ENCODE results near the gene PIP4K2A. TPM values are rescaled to one million over a fixed set of nuclear protein-coding genes. Genes with fewer than 3 reads are reported as not detected.

Gene PIP4K2A
- total and polyA plus RNA-seq, 2 experiments from 2014 or later, result 39.9 to 40.1 TPM

- H3K4me2 ChIP-seq, result no peak overlapping the region
- TF ChIP-seq ZNF462 (CRISPR knock-in tag; IDR thresholded peaks at IDR 0.05), result no peak
- no peak for TF ChIP-seq NANOG (IDR thresholded peaks at IDR 0.05; ENCODE audit: borderline replicate concordance)
- TF ChIP-seq POLR2AphosphoS5 (IDR thresholded peaks at IDR 0.05; ENCODE audit: low read depth), result no peak
- TF ChIP-seq STAT1 (IDR thresholded peaks at IDR 0.05; ENCODE audit: unreplicated experiment), result no peak
- H3K36me3 ChIP-seq (ENCODE audit: insufficient read depth), result no peaks in the 10 kb centered on the region
- H3K27me3 Mint-ChIP-seq (ENCODE audit: insufficient read depth, low read depth, poor library complexity), result peaks cover 4% of the 10 kb centered on the region
- H4K20me1 ChIP-seq (replicated peaks; ENCODE audit: insufficient read depth), result no peaks in the 10 kb centered on the region
- peaks cover 100% of the 10 kb centered on the region for H3K79me2 ChIP-seq (replicated peaks; ENCODE audit: insufficient read depth)
- H3K9me3 Mint-ChIP-seq, result peaks cover 13% of the 10 kb centered on the region
- H3K4me3 Mint-ChIP-seq, result no peak overlapping the region
- H3K27ac Mint-ChIP-seq, result no peak overlapping the region
- peaks cover 45% of the 10 kb centered on the region for H3K4me1 ChIP-seq (ENCODE audit: insufficient read depth)
- H3K4me3 ChIP-seq, result no peak overlapping the region
- peaks cover 8% of the 10 kb centered on the region; the same call in 1 of the 2 replicates for H3K9me2 ChIP-seq (ENCODE audit: insufficient read depth)
- no peaks in the 10 kb centered on the region for H3K27me3 ChIP-seq (ENCODE audit: insufficient read depth)
- ATAC-seq, result peak; percentile 49
- H3K4me1 Mint-ChIP-seq, result peaks cover 39% of the 10 kb centered on the region
- H3K36me3 Mint-ChIP-seq (ENCODE audit: low read depth), result peaks cover 22% of the 10 kb centered on the region
- no peak overlapping the region for H2AFZ ChIP-seq
- H3F3A ChIP-seq (replicated peaks; ENCODE audit: low read depth), result 0 out of 2 replicates have a peak, but pooled peaks cover 1% of the 10 kb centered on the region
- no peak overlapping the region for H3K27ac ChIP-seq (ENCODE audit: low read depth)
- no peak for DNase-seq (ENCODE audit: low spot score)
Observed at GRCh38 chr10:22697800-22698199, 16.6 kb downstream of the PIP4K2A start.

GRCh38 chr10:22697101-22697500 lies 17.3 kb downstream of the PIP4K2A start:
- H3K27ac Mint-ChIP-seq, result peak overlapping the region; percentile 74; the same call in 1 of the 2 replicates
- H3K27ac ChIP-seq (ENCODE audit: low read depth), result no peak overlapping the region
- H3K9me3 Mint-ChIP-seq, result peaks cover 20% of the 10 kb centered on the region
- no peak for TF ChIP-seq ZNF462 (CRISPR knock-in tag; IDR thresholded peaks at IDR 0.05)
- no peak for TF ChIP-seq JUNB (IDR thresholded peaks at IDR 0.05; ENCODE audit: unreplicated experiment)
- no peak for TF ChIP-seq CREB1 (CRISPR knock-in tag; IDR thresholded peaks at IDR 0.05; ENCODE audit: low read depth)
- TF ChIP-seq STAT1 (IDR thresholded peaks at IDR 0.05; ENCODE audit: unreplicated experiment), result no peak

More at GRCh38 chr10:22697101-22697500, 17.3 kb downstream of the PIP4K2A start:
- peaks cover 7% of the 10 kb centered on the region for H3K27me3 Mint-ChIP-seq (ENCODE audit: insufficient read depth, low read depth, poor library complexity)
- DNase-seq (ENCODE audit: low spot score), result no peak
- peaks cover 100% of the 10 kb centered on the region for H3K79me2 ChIP-seq (replicated peaks; ENCODE audit: insufficient read depth)
- no peaks in the 10 kb centered on the region for H3K36me3 ChIP-seq (ENCODE audit: insufficient read depth)
- no peaks in the 10 kb centered on the region for H3K27me3 ChIP-seq (ENCODE audit: insufficient read depth)
- H3K4me2 ChIP-seq, result 0 out of 2 replicates have a peak overlapping the region, but pooled peaks have one; percentile 7
- H4K20me1 ChIP-seq (replicated peaks; ENCODE audit: insufficient read depth), result no peaks in the 10 kb centered on the region
- H3K36me3 Mint-ChIP-seq (ENCODE audit: low read depth), result peaks cover 25% of the 10 kb centered on the region
- H3K9me2 ChIP-seq (ENCODE audit: insufficient read depth), result peaks cover 8% of the 10 kb centered on the region; the same call in 1 of the 2 replicates
- no peak overlapping the region for H3K4me3 Mint-ChIP-seq
- no peak overlapping the region for H3K4me3 ChIP-seq
- H3F3A ChIP-seq (replicated peaks; ENCODE audit: low read depth), result 0 out of 2 replicates have a peak, but pooled peaks cover 8% of the 10 kb centered on the region
- peaks cover 42% of the 10 kb centered on the region for H3K4me1 ChIP-seq (ENCODE audit: insufficient read depth)
- H3K4me1 Mint-ChIP-seq, result peaks cover 39% of the 10 kb centered on the region
- no peak for ATAC-seq
- H2AFZ ChIP-seq, result no peak overlapping the region
